Measurements from ENCODE around the gene CAMTA1. TPM values are rescaled to one million over a fixed set of nuclear protein-coding genes. Genes with fewer than 3 reads are reported as not detected.

CAMTA1 gene
- total RNA-seq, 1 donor from 2014 or later: 81.6 TPM

DNA sequence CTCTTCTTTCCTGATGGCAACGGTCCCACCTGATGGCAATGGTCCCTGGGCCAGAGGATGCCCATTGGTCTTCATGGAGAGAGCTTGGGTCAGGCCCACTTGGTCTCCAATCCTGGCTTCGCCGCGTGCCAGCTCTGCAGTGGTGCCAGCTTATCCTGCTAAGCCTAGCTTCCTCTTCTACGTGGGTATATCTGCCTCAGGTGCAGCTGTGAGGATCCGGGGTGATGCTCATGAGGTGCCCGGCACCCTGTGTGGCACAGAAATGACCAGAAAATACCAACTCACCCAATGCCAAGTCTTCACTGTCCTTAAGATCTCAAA is 437.4 kb downstream of the CAMTA1 start:
- Mint-ChIP-seq H3K27me3 (ENCODE audit: unreplicated experiment) (no peaks in the 10 kb centered on the region), H3K27ac (ENCODE audit: unreplicated experiment) (no peak overlapping the region)
- TF ChIP-seq, protein P1, sequence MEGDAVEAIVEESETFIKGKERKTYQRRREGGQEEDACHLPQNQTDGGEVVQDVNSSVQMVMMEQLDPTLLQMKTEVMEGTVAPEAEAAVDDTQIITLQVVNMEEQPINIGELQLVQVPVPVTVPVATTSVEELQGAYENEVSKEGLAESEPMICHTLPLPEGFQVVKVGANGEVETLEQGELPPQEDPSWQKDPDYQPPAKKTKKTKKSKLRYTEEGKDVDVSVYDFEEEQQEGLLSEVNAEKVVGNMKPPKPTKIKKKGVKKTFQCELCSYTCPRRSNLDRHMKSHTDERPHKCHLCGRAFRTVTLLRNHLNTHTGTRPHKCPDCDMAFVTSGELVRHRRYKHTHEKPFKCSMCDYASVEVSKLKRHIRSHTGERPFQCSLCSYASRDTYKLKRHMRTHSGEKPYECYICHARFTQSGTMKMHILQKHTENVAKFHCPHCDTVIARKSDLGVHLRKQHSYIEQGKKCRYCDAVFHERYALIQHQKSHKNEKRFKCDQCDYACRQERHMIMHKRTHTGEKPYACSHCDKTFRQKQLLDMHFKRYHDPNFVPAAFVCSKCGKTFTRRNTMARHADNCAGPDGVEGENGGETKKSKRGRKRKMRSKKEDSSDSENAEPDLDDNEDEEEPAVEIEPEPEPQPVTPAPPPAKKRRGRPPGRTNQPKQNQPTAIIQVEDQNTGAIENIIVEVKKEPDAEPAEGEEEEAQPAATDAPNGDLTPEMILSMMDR (IDR thresholded peaks at IDR 0.05): no peak

DNA sequence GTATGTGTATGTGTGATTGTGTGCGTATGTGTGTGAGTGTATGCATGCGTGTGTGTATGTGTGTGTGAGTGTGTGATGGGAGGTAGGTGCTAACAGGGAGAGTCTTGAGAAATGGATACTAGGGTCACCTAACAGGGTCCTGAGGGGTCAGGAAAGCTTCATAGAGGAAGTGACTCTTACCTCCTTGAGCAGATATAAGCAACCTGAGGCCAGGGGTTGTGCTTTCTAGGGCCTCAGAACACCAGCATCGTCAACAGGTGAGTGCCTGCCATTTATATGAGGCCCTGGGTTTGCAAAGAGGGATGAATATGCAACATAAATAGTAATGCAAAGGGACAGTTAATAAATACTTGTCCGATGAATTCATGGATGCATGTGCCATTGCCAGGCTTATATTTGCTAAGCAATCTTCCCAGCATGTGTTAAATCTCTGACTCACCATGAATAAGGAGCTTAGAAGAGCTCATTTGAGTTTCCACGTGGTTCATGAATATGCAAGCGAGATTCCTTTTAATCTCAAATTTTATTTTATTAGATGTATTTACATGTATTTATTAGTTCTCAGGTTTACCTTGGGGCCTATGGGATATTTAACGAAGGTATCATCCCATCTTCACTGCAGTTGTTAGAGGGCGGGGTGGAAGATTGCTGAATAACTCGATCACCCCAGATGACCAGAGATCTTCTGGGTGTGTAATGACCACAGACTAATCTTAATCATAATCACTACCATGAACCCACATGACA is 438.3 kb downstream of the CAMTA1 start:
- Mint-ChIP-seq H3K27me3 (ENCODE audit: unreplicated experiment) (no peaks in the 10 kb centered on the region), H3K4me3 (ENCODE audit: unreplicated experiment) (no peak overlapping the region), H3K27ac (ENCODE audit: unreplicated experiment) (no peak overlapping the region), H3K36me3 (ENCODE audit: unreplicated experiment) (no peaks in the 10 kb centered on the region), H3K9me3 (ENCODE audit: unreplicated experiment) (no peaks in the 10 kb centered on the region), H3K4me1 (ENCODE audit: unreplicated experiment) (peaks cover 11% of the 10 kb centered on the region)
- TF ChIP-seq, protein P1 (IDR thresholded peaks at IDR 0.05): no peak
- peak; percentile 30 for DNase-seq (ENCODE audit: extremely low spot score, unreplicated experiment)

More for the DNA sequence above, 437.4 kb downstream of the CAMTA1 start:
- Mint-ChIP-seq H3K4me1 (ENCODE audit: unreplicated experiment) (peaks cover 11% of the 10 kb centered on the region), H3K9me3 (ENCODE audit: unreplicated experiment) (no peaks in the 10 kb centered on the region), H3K4me3 (ENCODE audit: unreplicated experiment) (no peak overlapping the region), H3K36me3 (ENCODE audit: unreplicated experiment) (no peaks in the 10 kb centered on the region)
- DNase-seq (ENCODE audit: extremely low spot score, unreplicated experiment): peak; percentile 69

DNA sequence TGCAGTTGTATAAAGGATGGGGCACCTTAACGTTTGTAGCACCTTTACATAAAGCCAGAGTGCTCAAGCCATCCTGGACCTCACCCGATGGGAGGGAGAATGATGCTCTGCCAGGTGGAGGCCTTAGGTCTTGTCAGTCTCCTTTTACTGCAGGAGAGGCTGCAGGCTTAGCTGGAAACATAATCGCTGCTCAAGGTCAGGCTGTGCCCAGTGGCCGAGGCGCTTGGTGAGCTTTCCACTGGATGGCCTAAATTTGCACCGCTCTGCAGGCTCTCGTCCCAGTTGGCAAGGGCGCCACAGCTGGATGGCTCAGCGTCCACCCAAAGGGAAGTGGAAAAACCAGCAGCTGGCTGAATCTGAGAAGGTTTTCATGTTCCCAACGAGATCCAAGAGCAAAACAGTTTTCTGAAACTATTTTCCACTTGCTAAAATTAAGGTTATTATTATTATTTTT is 438.9 kb downstream of the CAMTA1 start:
- Mint-ChIP-seq H3K4me3 (ENCODE audit: unreplicated experiment) (no peak overlapping the region), H3K4me1 (ENCODE audit: unreplicated experiment) (peaks cover 16% of the 10 kb centered on the region), H3K9me3 (ENCODE audit: unreplicated experiment) (no peaks in the 10 kb centered on the region), H3K27ac (ENCODE audit: unreplicated experiment) (no peak overlapping the region), H3K36me3 (ENCODE audit: unreplicated experiment) (no peaks in the 10 kb centered on the region), H3K27me3 (ENCODE audit: unreplicated experiment) (no peaks in the 10 kb centered on the region)
- TF ChIP-seq, protein P1 (IDR thresholded peaks at IDR 0.05): no peak
- peak; percentile 65 for DNase-seq (ENCODE audit: extremely low spot score, unreplicated experiment)

DNA sequence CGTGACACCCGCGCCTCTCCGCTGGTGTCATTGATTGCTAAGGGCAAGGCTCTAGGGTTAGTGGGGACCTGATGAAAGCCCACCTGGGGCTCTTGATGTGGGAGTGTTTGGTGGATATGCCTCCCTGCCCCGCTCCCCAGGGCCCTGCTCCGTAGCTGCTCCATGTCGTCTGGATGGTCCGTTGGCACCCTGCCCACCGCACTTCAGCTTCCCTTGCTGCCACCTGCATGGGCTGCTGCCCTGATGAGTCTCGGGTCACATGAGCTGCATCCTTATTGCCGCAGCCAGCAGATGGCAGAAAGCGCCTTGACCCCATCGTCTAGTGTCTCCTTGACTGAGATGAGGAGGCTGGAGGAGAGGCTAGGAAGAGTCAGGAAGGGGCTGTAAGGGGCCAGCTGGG is 439.4 kb downstream of the CAMTA1 start:
- Mint-ChIP-seq H3K27me3 (ENCODE audit: unreplicated experiment) (no peaks in the 10 kb centered on the region), H3K4me1 (ENCODE audit: unreplicated experiment) (peaks cover 16% of the 10 kb centered on the region), H3K9me3 (ENCODE audit: unreplicated experiment) (no peaks in the 10 kb centered on the region), H3K27ac (ENCODE audit: unreplicated experiment) (no peak overlapping the region), H3K4me3 (ENCODE audit: unreplicated experiment) (no peak overlapping the region), H3K36me3 (ENCODE audit: unreplicated experiment) (no peaks in the 10 kb centered on the region)
- TF ChIP-seq, protein P1 (IDR thresholded peaks at IDR 0.05): no peak
- peak; percentile 62 for DNase-seq (ENCODE audit: extremely low spot score, unreplicated experiment)

DNA sequence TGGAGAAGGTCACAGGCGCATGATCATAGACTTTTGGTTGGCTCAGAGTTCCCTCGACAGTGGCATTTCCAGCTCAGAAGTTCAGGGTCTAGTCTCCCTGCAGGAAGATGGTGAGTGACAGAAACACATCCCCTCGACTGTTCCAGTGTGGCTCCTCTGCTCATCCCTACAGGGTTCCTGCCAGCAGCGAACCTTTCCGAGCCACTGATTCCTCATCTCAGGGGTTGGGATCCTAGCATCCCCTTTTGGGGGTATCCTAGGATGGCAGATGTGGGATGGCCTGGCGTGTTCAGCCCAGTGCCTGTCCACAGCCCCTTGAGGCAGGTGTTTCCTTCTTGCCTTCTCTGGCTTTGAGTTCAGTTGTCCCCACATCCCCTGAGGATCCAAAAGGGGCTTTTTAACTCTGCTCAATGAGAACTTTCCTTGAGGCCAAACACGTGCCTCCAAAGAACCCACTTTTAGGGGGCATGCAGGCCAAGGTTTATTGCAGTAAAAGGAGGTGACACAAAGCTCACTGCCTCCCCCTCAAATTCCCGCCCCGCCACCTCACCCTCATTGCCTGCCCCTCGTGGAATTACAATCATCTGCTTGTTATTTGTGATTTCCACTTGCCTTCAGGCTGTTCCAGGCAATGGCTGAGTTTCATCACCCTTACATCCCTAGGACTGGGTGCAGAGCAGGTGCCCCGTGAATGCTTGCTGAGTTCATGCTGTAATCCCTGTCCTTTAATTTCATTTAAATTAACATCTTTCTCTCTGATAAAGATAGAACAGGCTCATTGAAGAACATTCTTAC is 440.7 kb downstream of the CAMTA1 start:
- peaks cover 18% of the 10 kb centered on the region for H3K4me1 Mint-ChIP-seq (ENCODE audit: unreplicated experiment)
- no peak overlapping the region for H3K4me3 Mint-ChIP-seq (ENCODE audit: unreplicated experiment)
- no peaks in the 10 kb centered on the region for H3K27me3 Mint-ChIP-seq (ENCODE audit: unreplicated experiment)
- no peak for DNase-seq (ENCODE audit: extremely low spot score, unreplicated experiment)
- no peaks in the 10 kb centered on the region for H3K9me3 Mint-ChIP-seq (ENCODE audit: unreplicated experiment)
- TF ChIP-seq, protein P1 (IDR thresholded peaks at IDR 0.05): no peak
- no peak overlapping the region for H3K27ac Mint-ChIP-seq (ENCODE audit: unreplicated experiment)
- H3K36me3 Mint-ChIP-seq (ENCODE audit: unreplicated experiment): no peaks in the 10 kb centered on the region
